ENCODE data around the gene PIP4K2B.

The PIP4K2B gene

GRCh38 chr17:38752308-38753070, 46.9 kb downstream of the PIP4K2B start, which contains the start of gene PSMB3:
Gene PSMB3 (plus strand): TSS chr17:38752741. CDS start chr17:38752827, 86 bp downstream.
- DNase-seq (ENCODE audit: insufficient read length, low spot score) (peak; percentile 92), FAIRE-seq (no peak)
- TF ChIP-seq CTCF (IDR thresholded peaks at IDR 0.05; ENCODE audit: insufficient read depth, missing control alignments) = no peak

- TF ChIP-seq CTCF (IDR thresholded peaks at IDR 0.05; ENCODE audit: insufficient read depth, missing control alignments) = no peak
- no peak for FAIRE-seq
- DNase-seq (ENCODE audit: insufficient read length, low spot score) = no peak
Measured at GRCh38 chr17:38751808-38752307, 47.5 kb downstream of the PIP4K2B start.

- FAIRE-seq (no peak), DNase-seq (ENCODE audit: insufficient read length, low spot score) (no peak)
- no peak for TF ChIP-seq CTCF (IDR thresholded peaks at IDR 0.05; ENCODE audit: insufficient read depth, missing control alignments)
Measured at GRCh38 chr17:38751144-38751807, 48.1 kb downstream of the PIP4K2B start.

GRCh38 chr17:38750312-38751121, 48.8 kb downstream of the PIP4K2B start:
- DNase-seq (ENCODE audit: insufficient read length, low spot score) (no peak), FAIRE-seq (no peak)
- TF ChIP-seq CTCF (IDR thresholded peaks at IDR 0.05; ENCODE audit: insufficient read depth, missing control alignments) = no peak

GRCh38 chr17:38750044-38750311, 49.4 kb downstream of the PIP4K2B start:
- FAIRE-seq (no peak), DNase-seq (ENCODE audit: insufficient read length, low spot score) (no peak)
- TF ChIP-seq CTCF (IDR thresholded peaks at IDR 0.05; ENCODE audit: insufficient read depth, missing control alignments) = no peak

GRCh38 chr17:38749223-38750043, 49.9 kb downstream of the PIP4K2B start:
- DNase-seq (ENCODE audit: insufficient read length, low spot score) = no peak
- no peak for TF ChIP-seq CTCF (IDR thresholded peaks at IDR 0.05; ENCODE audit: insufficient read depth, missing control alignments)
- no peak for FAIRE-seq

Measured in D721Med (cell line).